ENCODE results near the gene FOXO3. TPM values are rescaled to one million over a fixed set of nuclear protein-coding genes. Genes with fewer than 3 reads are reported as not detected.

FOXO3 gene
- total RNA-seq, 1 donor from 2014 or later: 60.3 TPM

GRCh38 chr6:108618623-108619152 is 58.0 kb downstream of the FOXO3 start:
- peaks cover 90% of the 10 kb centered on the region for H3K4me1 Mint-ChIP-seq (ENCODE audit: unreplicated experiment)
- no peak for DNase-seq (ENCODE audit: extremely low spot score, unreplicated experiment)
- no peak overlapping the region for H3K4me3 Mint-ChIP-seq (ENCODE audit: unreplicated experiment)
- no peaks in the 10 kb centered on the region for H3K27me3 Mint-ChIP-seq (ENCODE audit: unreplicated experiment)
- H3K9me3 Mint-ChIP-seq (ENCODE audit: unreplicated experiment): no peaks in the 10 kb centered on the region
- peak overlapping the region; percentile 44 for H3K27ac Mint-ChIP-seq (ENCODE audit: unreplicated experiment)
- peaks cover 4% of the 10 kb centered on the region for H3K36me3 Mint-ChIP-seq (ENCODE audit: unreplicated experiment)
- no peak for TF ChIP-seq CTCF (IDR thresholded peaks at IDR 0.05)

GRCh38 chr6:108619431-108620197 is 58.9 kb downstream of the FOXO3 start:
- no peak for DNase-seq (ENCODE audit: extremely low spot score, unreplicated experiment)
- Mint-ChIP-seq H3K36me3 (ENCODE audit: unreplicated experiment) (peaks cover 4% of the 10 kb centered on the region), H3K27me3 (ENCODE audit: unreplicated experiment) (no peaks in the 10 kb centered on the region), H3K4me3 (ENCODE audit: unreplicated experiment) (no peak overlapping the region), H3K4me1 (ENCODE audit: unreplicated experiment) (peaks cover 83% of the 10 kb centered on the region), H3K27ac (ENCODE audit: unreplicated experiment) (peak overlapping the region; percentile 25), H3K9me3 (ENCODE audit: unreplicated experiment) (no peaks in the 10 kb centered on the region)
- TF ChIP-seq CTCF (IDR thresholded peaks at IDR 0.05): no peak

- peak overlapping the region; percentile 8 for H3K4me3 Mint-ChIP-seq (ENCODE audit: unreplicated experiment)
- no peaks in the 10 kb centered on the region for H3K9me3 Mint-ChIP-seq (ENCODE audit: unreplicated experiment)
- H3K36me3 Mint-ChIP-seq (ENCODE audit: unreplicated experiment): peaks cover 4% of the 10 kb centered on the region
- no peak for DNase-seq (ENCODE audit: extremely low spot score, unreplicated experiment)
- peaks cover 72% of the 10 kb centered on the region for H3K4me1 Mint-ChIP-seq (ENCODE audit: unreplicated experiment)
- H3K27ac Mint-ChIP-seq (ENCODE audit: unreplicated experiment): peak overlapping the region; percentile 24
- no peaks in the 10 kb centered on the region for H3K27me3 Mint-ChIP-seq (ENCODE audit: unreplicated experiment)
- no peak for TF ChIP-seq CTCF (IDR thresholded peaks at IDR 0.05)
These were observed 60.4 kb downstream of the FOXO3 start for GRCh38 chr6:108621117-108621516.

GRCh38 chr6:108622641-108623298 is 62.1 kb downstream of the FOXO3 start:
- peak; percentile 14 for TF ChIP-seq CTCF (IDR thresholded peaks at IDR 0.05)
- peak overlapping the region; percentile 41 for H3K4me3 Mint-ChIP-seq (ENCODE audit: unreplicated experiment)
- H3K9me3 Mint-ChIP-seq (ENCODE audit: unreplicated experiment): no peaks in the 10 kb centered on the region
- peak overlapping the region; percentile 91 for H3K27ac Mint-ChIP-seq (ENCODE audit: unreplicated experiment)
- H3K36me3 Mint-ChIP-seq (ENCODE audit: unreplicated experiment): peaks cover 4% of the 10 kb centered on the region
- peaks cover 66% of the 10 kb centered on the region for H3K4me1 Mint-ChIP-seq (ENCODE audit: unreplicated experiment)
- H3K27me3 Mint-ChIP-seq (ENCODE audit: unreplicated experiment): no peaks in the 10 kb centered on the region
- no peak for DNase-seq (ENCODE audit: extremely low spot score, unreplicated experiment)

GRCh38 chr6:108623995-108624394 is 63.3 kb downstream of the FOXO3 start:
- H3K36me3 Mint-ChIP-seq (ENCODE audit: unreplicated experiment): peaks cover 4% of the 10 kb centered on the region
- no peak for DNase-seq (ENCODE audit: extremely low spot score, unreplicated experiment)
- no peak overlapping the region for H3K27ac Mint-ChIP-seq (ENCODE audit: unreplicated experiment)
- no peaks in the 10 kb centered on the region for H3K27me3 Mint-ChIP-seq (ENCODE audit: unreplicated experiment)
- no peak overlapping the region for H3K4me3 Mint-ChIP-seq (ENCODE audit: unreplicated experiment)
- peaks cover 61% of the 10 kb centered on the region for H3K4me1 Mint-ChIP-seq (ENCODE audit: unreplicated experiment)
- no peak for TF ChIP-seq CTCF (IDR thresholded peaks at IDR 0.05)
- H3K9me3 Mint-ChIP-seq (ENCODE audit: unreplicated experiment): no peaks in the 10 kb centered on the region

Measured in osteocyte (in vitro differentiated cells).